Stimulated activated naive CD4-positive, alpha-beta T cell (primary cell): ENCODE data around the gene NUDT7.
A peak's percentile ranks its signal among the peaks of the same experiment; 100 is the strongest.

Experiments
- DNase-seq, 6 experiments: peaks; one replicate each; lab custom pipeline; 2025; lab: John Stamatoyannopoulos, UW

Gene NUDT7

GRCh38 chr16:77722309-77723107, at the start of gene NUDT7:
Gene NUDT7, plus strand, starts transcription at chr16:77722514. Its CDS starts 69 bp downstream, at chr16:77722583.
- DNase-seq: peak; percentile 81 to 95 (median 90)

GRCh38 chr16:77674888-77675287, 47.4 kb upstream of the NUDT7 start:
- no peak for DNase-seq

- DNase-seq: peak; percentile 5 to 70 (median 44)
Observed at GRCh38 chr16:77675464-77676324, 46.6 kb upstream of the NUDT7 start.

GRCh38 chr16:77677129-77677528, 45.2 kb upstream of the NUDT7 start:
- no peak for DNase-seq

- no peak for DNase-seq
Observed at GRCh38 chr16:77679391-77679790, 42.9 kb upstream of the NUDT7 start.

- no peak for DNase-seq
Observed at GRCh38 chr16:77679901-77680300, 42.4 kb upstream of the NUDT7 start.

GRCh38 chr16:77680496-77680895, 41.8 kb upstream of the NUDT7 start:
- no peak for DNase-seq

- no peak for DNase-seq
Observed at GRCh38 chr16:77682586-77682985, 39.7 kb upstream of the NUDT7 start.

GRCh38 chr16:77683397-77684180, 38.7 kb upstream of the NUDT7 start:
- DNase-seq: no peak

GRCh38 chr16:77684181-77684526, 38.2 kb upstream of the NUDT7 start:
- DNase-seq: no peak

- no peak for DNase-seq
Observed at GRCh38 chr16:77686385-77686784, 35.9 kb upstream of the NUDT7 start.

GRCh38 chr16:77689971-77690370, 32.3 kb upstream of the NUDT7 start:
- DNase-seq: no peak

- no peak for DNase-seq
Observed at GRCh38 chr16:77690416-77690815, 31.9 kb upstream of the NUDT7 start.

GRCh38 chr16:77692612-77693011, 29.7 kb upstream of the NUDT7 start:
- DNase-seq: no peak

- no peak for DNase-seq
Observed at GRCh38 chr16:77696149-77696548, 26.2 kb upstream of the NUDT7 start.

- no peak for DNase-seq
Observed at GRCh38 chr16:77700846-77701245, 21.5 kb upstream of the NUDT7 start.

- DNase-seq: no peak
Observed at GRCh38 chr16:77705351-77705750, 17.0 kb upstream of the NUDT7 start.

- no peak for DNase-seq
Observed at GRCh38 chr16:77711179-77711578, 11.1 kb upstream of the NUDT7 start.

GRCh38 chr16:77711775-77712174, 10.5 kb upstream of the NUDT7 start:
- no peak for DNase-seq

GRCh38 chr16:77715145-77715544, 7.2 kb upstream of the NUDT7 start:
- DNase-seq: no peak

GRCh38 chr16:77721752-77722308, 484 bp upstream of the NUDT7 start:
- DNase-seq: no peak

GRCh38 chr16:77723108-77723514, 797 bp downstream of the NUDT7 start:
- DNase-seq: peak in 1 of 6 experiments; percentile 37
